Spleen (tissue), 11 donors: ENCODE results near the gene CEMIP. TPM values are rescaled to one million over a fixed set of nuclear protein-coding genes. Genes with fewer than 3 reads are reported as not detected.

Experiments used
- DNase-seq: peaks from one replicate; pipeline ENCODE4 v3.0.0-alpha.2; 2020
- H3K27ac ChIP-seq, 8 donors: fragments of 200-600 bp; sonication (generic) in 7 of 8; 1 replicate in 4 of 8; 2 replicates in 4 of 8; pipeline versions ENCODE4 v1.5.0 to v1.8.0; 2016 to 2021; ENCODE audit warnings: inconsistent platforms in 4 of 8, mild to moderate bottlenecking in 4 of 8, moderate library complexity in 1 of 8
- H3K27me3 ChIP-seq, 7 donors: fragments of 200-600 bp; sonication (generic) in 6 of 7; replicated peaks in 1 of 7; 1 replicate in 4 of 7; 2 replicates in 3 of 7; pipeline versions ENCODE4 v1.5.0 to v1.8.0; 2016 to 2021; ENCODE audit warnings: inconsistent platforms in 3 of 7, mild to moderate bottlenecking in 1 of 7
- H3K36me3 ChIP-seq, 6 donors: fragments of 200-600 bp; sonication (generic) in 5 of 6; 1 replicate in 4 of 6; 2 replicates in 2 of 6; pipeline versions ENCODE4 v1.5.0 to v1.8.0; 2016 to 2021; ENCODE audit warnings: inconsistent platforms in 2 of 6
- H3K4me1 ChIP-seq, 6 donors: fragments of 200-600 bp; sonication (generic) in 5 of 6; 1 replicate in 3 of 6; 2 replicates in 3 of 6; pipeline versions ENCODE4 v1.5.0 to v1.8.0; 2016 to 2021; ENCODE audit warnings: inconsistent platforms in 3 of 6
- H3K4me3 ChIP-seq, 8 donors: fragments of 200-600 bp; sonication (generic) in 7 of 8; 1 replicate in 4 of 8; 2 replicates in 4 of 8; pipeline versions ENCODE4 v1.5.0 to v1.8.0; 2016 to 2021; ENCODE audit warnings: inconsistent platforms in 4 of 8, mild to moderate bottlenecking in 4 of 8, moderate library complexity in 2 of 8
- H3K9me3 ChIP-seq, 8 donors: fragments of 200-600 bp; sonication (generic) in 7 of 8; 1 replicate in 4 of 8; 2 replicates in 4 of 8; pipeline versions ENCODE4 v1.5.0 to v1.8.0; 2016 to 2021; ENCODE audit warnings: inconsistent platforms in 4 of 8
- POLR2A ChIP-seq, 3 donors: fragments of 450-650 bp; IDR thresholded peaks; one replicate each; pipeline ENCODE4 v1.5.1; 2017; ENCODE audit warnings: antibody characterized with exemption in 3 of 3, mild to moderate bottlenecking in 1 of 3
- POLR2AphosphoS5 ChIP-seq, 3 donors: sonication (generic); formaldehyde crosslinking; IDR thresholded peaks; one replicate each; pipeline ENCODE4 v1.5.1; 2017; ENCODE audit warnings: antibody characterized with exemption in 3 of 3
- WGBS, 5 donors: extraction: QIAGEN DNeasy Blood & Tissue Kit in 3 of 5; methylation state at CpG; one replicate each; pipeline versions ENCODE4 v1.1.5 to v1.1.7; 2013 to 2018; 5-methylcytosine and 5-hydroxymethylcytosine counted together
- intact Hi-C: fragments of 100-400 bp; cut with DNase I; formaldehyde crosslinking; loops from one replicate; pipeline ENCODE4 v1.15.0; 2023; ENCODE audit warnings: low total_unique reads
- polyA plus RNA-seq, 3 donors: library from polyadenylated mRNA; stranded (reverse); fragments of 200-250 nt; gene quantifications; one replicate each; pipeline ENCODE4 v1.2.1, GENCODE V29; 2013
- total RNA-seq, 7 donors: library from RNA; depleted of rRNA in 3 of 7; stranded (reverse); fragments of >200 nt in 3 of 7; fragmentation: NEBNext Ultra II Directional in 4 of 7; extraction: Animal tissue kit (Norgen Biotek cat#: 25700) in 4 of 7; gene quantifications; one replicate each; pipeline versions ENCODE4 v1.1.0 to v1.2.1, GENCODE V29; 2016 to 2021
- TF ChIP-seq, protein P1 (sequence below), 11 experiments: fragments of 200-600 bp in 7 of 11; fragments of 450-650 bp in 4 of 11; sonication (generic) in 4 of 11; IDR thresholded peaks in 8 of 11; conservative IDR thresholded peaks in 3 of 11; 1 replicate in 7 of 11; 2 replicates in 4 of 11; pipeline versions ENCODE4 v1.4.0 to v1.8.0; 2016 to 2021; ENCODE audit warnings: antibody characterized with exemption in 11 of 11, inconsistent platforms in 4 of 11, mild to moderate bottlenecking in 1 of 11
- donor health status: healthy with polysubstance abuse.
- donor health status: DM: no; HTN: no; CAD: no; lungs with moderate emphysema.
- donor health status: DM: no; HTN: no; CAD: no.
- donor health status: Bipolar disorder and iron deficiency.
- donor health status: healthy.
- donor health status: DM: no; HTN: no; CAD: no.
- donor health status: DM: yes; HTN: yes; CAD: no.

Gene CEMIP
- total and polyA plus RNA-seq, 10 donors: 0.20 to 3.0 (median 1.0) TPM; not detected in 1

DNA sequence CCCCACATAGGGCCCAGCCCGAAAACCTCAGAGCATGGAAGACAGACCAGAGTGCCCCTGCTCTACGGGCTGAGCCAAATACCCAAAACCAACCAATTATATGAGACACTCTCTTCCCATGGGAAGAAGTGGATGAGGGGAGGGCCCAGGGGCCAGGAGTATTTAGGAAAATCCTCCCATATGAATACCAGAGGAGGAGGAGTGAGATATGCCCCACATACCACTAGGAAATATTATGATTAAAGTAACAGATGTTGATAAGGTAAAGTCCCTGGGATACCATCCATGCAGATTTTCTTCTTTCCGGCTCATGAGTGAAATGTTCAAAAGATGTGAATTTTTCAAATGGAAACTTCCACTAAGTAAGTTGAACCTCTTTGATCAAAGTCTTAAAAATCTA, 160.0 kb downstream of the CEMIP start:
- intact Hi-C loops: no loop called here
- WGBS, 5 donors: 94 to 98% (median 97%) methylated on average over 3 of the region's 3 CpGs
- Histone ChIP-seq H3K9me3 (no peaks in the 10 kb centered on the region), H3K4me1 (no peaks in the 10 kb centered on the region), H3K4me3 (no peak overlapping the region), H3K27me3 (no peaks in the 10 kb centered on the region), H3K36me3 (peaks cover 0 to 81% (median 30%) of the 10 kb centered on the region in 6 donors), H3K27ac (no peak overlapping the region)
- TF ChIP-seq, protein P1, sequence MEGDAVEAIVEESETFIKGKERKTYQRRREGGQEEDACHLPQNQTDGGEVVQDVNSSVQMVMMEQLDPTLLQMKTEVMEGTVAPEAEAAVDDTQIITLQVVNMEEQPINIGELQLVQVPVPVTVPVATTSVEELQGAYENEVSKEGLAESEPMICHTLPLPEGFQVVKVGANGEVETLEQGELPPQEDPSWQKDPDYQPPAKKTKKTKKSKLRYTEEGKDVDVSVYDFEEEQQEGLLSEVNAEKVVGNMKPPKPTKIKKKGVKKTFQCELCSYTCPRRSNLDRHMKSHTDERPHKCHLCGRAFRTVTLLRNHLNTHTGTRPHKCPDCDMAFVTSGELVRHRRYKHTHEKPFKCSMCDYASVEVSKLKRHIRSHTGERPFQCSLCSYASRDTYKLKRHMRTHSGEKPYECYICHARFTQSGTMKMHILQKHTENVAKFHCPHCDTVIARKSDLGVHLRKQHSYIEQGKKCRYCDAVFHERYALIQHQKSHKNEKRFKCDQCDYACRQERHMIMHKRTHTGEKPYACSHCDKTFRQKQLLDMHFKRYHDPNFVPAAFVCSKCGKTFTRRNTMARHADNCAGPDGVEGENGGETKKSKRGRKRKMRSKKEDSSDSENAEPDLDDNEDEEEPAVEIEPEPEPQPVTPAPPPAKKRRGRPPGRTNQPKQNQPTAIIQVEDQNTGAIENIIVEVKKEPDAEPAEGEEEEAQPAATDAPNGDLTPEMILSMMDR (IDR thresholded peaks at IDR 0.05 in 8 of 11, conservative IDR thresholded peaks at IDR 0.05 in 3 of 11): no peak
- TF ChIP-seq POLR2AphosphoS5 (IDR thresholded peaks at IDR 0.05): no peak
- TF ChIP-seq POLR2A (IDR thresholded peaks at IDR 0.05): no peak
- no peak for DNase-seq

DNA sequence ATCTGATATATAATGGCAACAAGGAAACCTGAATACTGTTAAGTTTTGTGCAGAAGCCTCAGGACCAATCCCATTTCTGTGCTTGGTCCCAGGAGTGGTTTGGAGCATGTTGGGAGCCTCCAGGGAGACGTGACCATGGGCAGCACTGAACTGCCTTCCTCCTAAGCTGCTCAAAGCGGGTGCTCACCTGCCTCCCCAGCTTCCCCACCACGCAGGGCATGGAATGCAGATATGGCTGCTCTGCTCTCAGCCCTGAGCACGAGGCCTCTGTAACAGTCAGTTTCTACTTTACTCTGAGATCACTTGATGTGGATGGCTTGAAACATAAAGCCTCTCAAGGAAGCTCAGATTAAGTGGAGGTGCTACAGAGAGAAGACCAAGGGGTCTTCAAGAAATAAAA, 161.2 kb downstream of the CEMIP start:
- WGBS, 5 donors: 90 to 100% (median 95%) methylated on average over 4 of the region's 4 CpGs
- H3K36me3 ChIP-seq: peaks cover 0 to 92% (median 37%) of the 10 kb centered on the region in 6 donors
- H3K27ac ChIP-seq: no peak overlapping the region
- no peaks in the 10 kb centered on the region for H3K4me1 ChIP-seq
- no peaks in the 10 kb centered on the region for H3K27me3 ChIP-seq
- DNase-seq: no peak
- no peaks in the 10 kb centered on the region for H3K9me3 ChIP-seq
- intact Hi-C loops: no loop called here
- TF ChIP-seq POLR2A (IDR thresholded peaks at IDR 0.05): no peak
- no peak overlapping the region for H3K4me3 ChIP-seq

DNA sequence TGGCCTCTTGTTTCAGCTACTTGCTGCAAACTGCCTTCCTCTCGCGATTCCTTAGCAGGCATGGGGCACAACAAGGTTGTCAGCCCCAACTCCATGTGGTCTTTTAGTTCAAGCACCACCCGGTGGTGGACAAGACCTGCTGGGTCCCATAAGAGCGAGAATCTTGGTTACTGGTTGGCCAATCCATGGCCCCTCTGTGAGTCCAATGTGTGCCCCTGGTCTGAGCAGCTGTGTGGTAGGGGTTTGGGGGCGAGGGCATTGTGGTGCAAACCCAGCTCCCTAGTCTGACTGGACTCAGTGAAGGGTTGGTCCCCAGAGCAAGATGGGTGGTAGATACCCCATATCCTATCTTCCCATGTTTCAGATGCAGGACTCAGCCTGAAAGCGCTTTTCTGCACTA, 161.7 kb downstream of the CEMIP start:
- 92 to 97% (median 95%) methylated on average over 6 of the region's 6 CpGs for WGBS, 5 donors
- Histone ChIP-seq H3K4me3 (no peak overlapping the region), H3K27me3 (no peaks in the 10 kb centered on the region), H3K36me3 (peaks cover 0 to 97% (median 38%) of the 10 kb centered on the region in 6 donors), H3K9me3 (no peaks in the 10 kb centered on the region), H3K4me1 (peaks cover 0 to 4% (median 0%) of the 10 kb centered on the region in 6 donors), H3K27ac (no peak overlapping the region)
- intact Hi-C loops: no loop called here
- no peak for DNase-seq
- TF ChIP-seq, protein P1 (IDR thresholded peaks at IDR 0.05 in 8 of 11, conservative IDR thresholded peaks at IDR 0.05 in 3 of 11): no peak
- TF ChIP-seq POLR2A (IDR thresholded peaks at IDR 0.05) (no peak), POLR2AphosphoS5 (IDR thresholded peaks at IDR 0.05) (no peak)

DNA sequence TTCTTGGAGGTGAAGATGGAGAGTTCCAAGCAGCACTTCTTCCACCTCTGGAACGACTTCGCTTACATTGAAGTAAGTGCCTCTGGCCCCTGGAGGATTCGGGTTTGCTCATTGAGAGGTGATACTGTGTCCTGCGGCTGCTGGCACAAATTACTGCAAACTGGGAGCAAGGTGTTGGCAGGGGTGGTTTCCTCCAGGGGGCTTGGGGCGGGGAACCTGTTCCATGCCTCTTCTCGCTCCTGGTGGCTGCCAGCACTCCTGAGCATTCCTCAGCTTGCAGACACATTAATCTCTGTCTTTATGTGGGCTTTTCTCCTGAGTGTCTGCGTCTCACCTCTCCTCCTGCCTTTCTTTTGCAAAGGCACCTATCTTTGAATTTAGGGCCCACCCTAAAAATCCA, 163.1 kb downstream of the CEMIP start:
- TF ChIP-seq POLR2A (IDR thresholded peaks at IDR 0.05): no peak
- TF ChIP-seq, protein P1 (IDR thresholded peaks at IDR 0.05 in 8 of 11, conservative IDR thresholded peaks at IDR 0.05 in 3 of 11): no peak
- no peak for TF ChIP-seq POLR2AphosphoS5 (IDR thresholded peaks at IDR 0.05)
- Histone ChIP-seq H3K4me3 (no peak overlapping the region), H3K4me1 (peaks cover 0 to 7% (median 0%) of the 10 kb centered on the region in 6 donors), H3K27ac (no peak overlapping the region), H3K36me3 (peaks cover 0 to 97% (median 46%) of the 10 kb centered on the region in 6 donors), H3K27me3 (no peaks in the 10 kb centered on the region), H3K9me3 (no peaks in the 10 kb centered on the region)
- intact Hi-C loops: no loop called here
- WGBS, 5 donors: 81 to 96% (median 83%) methylated on average over 6 to 7 of the region's 7 CpGs
- no peak for DNase-seq
